Activated CD4-positive, alpha-beta T cell treated with anti-CD3 and anti-CD28 coated beads, Interleukin-2, Interleukin-4, amounts not matched to agents 100 ng/mL and 50 ng/mL, durations not matched to agents 16 hours and 8 hours (primary cell): ENCODE results near the gene CCDC171.

Experiments
- DNase-seq: peaks from one replicate; pipeline ENCODE4 v3.0.0-alpha.2; 2020; ENCODE audit warnings: low spot score

CCDC171 gene

DNA sequence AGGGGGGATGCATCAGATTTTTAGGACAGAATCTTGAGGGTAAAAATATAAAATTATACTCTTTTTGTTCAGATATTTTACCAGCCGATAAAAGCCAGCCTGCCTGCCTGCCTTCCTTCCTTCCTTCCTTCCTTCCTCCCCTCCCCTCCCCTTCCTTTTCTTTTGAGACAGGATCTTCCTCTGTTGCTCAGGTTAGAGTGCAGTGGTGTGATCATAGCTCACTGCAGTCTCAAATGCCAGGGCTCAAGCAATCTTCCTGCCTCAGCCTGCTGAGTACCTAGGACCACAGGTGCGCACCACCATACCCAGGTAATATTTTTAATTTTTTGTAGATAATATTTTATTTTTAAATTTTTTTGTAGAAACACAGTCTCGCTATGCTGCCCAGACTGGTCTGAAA is 330.0 kb downstream of the CCDC171 start:
- DNase-seq: no peak

DNA sequence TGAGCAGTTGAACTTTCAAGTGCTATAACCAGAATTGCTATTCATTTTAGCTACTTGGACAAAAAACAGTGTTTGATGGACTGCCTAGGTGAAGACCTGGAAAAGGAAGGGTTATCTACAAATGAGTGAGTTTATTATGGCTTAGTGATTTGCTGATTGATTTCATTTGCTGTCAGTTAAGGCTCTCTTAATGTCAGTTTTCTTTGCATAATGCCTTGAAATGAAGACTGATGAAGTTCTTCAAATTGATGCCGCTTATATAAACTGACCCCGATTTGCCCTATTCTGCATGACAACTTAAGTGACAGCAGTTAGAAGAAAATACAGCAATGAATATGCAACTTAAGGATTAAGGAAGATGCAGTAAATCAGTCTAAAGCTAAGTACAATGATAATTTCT is 332.6 kb downstream of the CCDC171 start:
- no peak for DNase-seq

DNA sequence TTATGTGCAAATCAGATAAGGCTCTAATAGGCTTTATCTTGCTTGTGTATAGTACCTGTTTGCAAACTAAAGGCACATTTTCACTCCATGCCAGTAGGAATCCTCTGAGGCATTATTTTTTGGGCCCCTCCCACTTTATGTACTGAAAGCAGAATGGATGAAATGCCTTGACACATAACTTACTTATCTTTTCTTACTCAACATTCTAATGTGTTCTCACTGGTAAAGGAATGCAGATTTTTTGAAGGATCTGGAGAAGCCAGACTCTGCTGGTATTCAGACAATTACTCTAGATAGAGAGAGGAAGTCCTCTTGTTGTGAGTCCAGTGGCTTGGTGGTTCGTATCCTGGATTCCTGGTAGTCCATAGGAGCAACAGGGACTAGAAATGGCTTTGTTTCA is 336.7 kb downstream of the CCDC171 start:
- DNase-seq: no peak

DNA sequence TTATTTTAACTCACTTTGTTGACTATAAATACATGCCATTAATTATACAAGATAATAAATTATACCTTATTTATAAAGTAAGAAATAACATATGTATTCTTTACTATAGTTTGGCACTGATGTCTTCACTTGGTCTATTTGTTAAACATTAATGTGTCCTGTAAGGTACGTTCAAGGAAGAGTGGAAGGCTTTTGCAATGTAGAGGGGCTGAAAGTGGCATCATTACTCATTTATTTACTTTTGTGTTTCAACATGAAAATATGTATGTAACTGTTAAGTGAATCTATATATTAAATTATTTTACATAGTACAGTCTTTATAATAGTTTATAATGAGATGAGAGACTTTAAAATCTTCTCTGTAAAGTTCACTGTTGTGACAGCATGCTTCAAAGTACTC is 348.7 kb downstream of the CCDC171 start:
- no peak for DNase-seq

DNA sequence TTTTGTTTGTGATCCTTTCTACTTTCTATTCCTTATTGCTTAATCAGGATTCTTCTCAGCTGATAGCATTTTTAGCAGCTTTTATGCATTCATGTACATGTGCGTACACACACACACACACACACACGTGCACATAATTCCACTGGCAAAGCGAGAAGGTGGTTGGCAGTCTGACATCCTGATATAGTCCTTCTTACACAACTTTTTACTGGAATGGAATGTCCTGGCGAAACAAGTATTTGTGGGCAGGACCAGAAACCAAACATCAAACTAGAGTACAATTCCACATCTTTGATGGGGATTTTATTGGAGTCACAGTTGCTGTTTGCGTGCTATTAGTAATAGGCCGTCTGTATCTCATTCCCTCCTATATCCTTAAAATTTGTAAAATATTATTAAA is 356.5 kb downstream of the CCDC171 start:
- DNase-seq: no peak

DNA sequence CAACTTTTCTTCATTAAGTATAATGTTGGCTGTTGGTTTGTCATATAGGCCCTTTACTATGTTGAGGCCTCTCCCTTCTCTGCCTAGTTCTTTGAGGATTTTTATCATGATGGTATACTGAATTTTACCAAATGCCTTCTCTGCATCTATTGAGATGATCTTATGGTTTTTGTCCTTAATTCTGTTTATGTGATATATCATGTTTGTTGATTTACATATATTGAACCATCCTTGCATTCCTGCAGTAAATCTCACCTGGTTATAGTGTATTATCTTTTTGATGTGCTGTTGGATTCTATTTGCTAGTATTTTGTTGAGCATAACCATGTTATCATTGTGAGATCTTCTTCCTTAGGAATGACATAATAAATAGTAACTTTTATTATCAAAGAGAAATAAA is 362.9 kb downstream of the CCDC171 start:
- no peak for DNase-seq

DNA sequence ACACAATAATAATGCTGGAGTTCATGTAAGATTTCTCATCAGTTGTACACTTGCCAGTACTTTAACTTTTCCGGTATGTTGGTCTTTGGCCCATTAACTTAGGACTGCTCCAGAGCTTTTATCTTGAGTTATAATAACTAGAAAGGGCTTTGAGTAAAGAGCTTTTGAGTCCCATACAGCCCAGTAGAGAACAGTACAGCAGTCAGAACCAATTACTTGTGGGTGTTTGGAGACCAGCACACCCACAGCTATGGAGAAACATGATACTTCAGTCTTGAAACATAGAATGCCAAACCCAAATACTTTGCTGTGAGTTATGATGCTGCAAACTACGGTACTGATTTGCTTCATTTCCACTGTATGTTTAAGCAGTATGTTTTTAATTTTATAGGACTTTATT is 374.3 kb downstream of the CCDC171 start:
- DNase-seq: no peak

DNA sequence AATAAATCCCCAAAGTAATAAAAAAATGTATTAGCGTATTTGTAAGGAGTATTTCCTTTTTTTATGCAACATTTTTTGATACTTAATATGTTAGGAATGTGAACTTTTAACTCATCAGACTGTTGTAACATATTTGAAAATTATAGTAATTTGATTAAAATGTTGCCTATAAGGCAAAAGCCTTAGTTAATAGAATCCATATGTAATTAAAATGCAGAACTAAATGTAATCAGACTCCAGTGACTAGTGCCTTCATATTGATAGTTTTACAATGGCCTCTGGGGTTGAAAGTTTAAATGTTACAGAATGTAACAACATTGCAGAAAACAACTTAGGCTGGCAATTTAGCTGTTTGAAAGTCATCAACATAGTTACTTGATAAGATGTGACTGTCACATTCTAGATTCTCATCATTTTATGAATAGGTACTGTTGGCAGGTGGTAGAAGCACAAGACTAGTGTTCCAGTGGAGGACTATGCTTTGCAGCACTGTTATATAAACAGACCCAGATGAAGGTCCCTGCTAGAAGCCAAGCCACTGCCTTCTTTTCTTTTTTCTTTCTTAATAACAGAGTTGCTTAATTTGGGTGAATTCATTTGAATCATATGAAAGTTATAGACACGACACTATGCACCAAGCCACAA is 382.9 kb downstream of the CCDC171 start:
- DNase-seq: no peak

DNA sequence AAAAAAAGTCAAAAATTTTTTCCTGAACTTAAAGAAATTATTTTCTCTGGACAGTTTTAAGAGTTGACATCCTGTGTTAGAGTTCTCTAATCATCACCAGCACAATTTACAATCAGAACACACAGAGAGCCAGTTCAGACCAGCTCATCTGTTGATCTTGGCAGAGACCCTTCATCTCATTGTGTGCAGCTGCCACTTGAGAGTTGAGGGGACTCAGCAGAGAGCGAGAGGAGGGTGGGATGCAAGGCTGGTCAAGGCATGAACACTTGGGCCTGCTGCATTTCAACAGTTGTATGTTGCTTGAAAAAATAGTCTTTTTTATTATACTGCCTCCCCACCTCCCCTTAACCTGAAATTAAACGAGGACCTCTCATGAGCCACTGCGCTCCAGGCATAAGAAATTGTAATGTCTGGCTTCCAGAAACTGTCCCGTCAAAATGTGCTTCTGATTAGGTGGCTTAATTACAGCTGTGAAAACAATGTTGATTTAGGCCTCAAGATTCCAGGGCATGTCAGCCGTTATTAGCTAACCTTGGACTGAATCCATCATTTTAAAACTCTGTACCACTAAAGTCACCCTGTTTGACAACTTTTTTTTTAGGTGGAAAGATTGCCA is 383.6 kb downstream of the CCDC171 start:
- DNase-seq: no peak

DNA sequence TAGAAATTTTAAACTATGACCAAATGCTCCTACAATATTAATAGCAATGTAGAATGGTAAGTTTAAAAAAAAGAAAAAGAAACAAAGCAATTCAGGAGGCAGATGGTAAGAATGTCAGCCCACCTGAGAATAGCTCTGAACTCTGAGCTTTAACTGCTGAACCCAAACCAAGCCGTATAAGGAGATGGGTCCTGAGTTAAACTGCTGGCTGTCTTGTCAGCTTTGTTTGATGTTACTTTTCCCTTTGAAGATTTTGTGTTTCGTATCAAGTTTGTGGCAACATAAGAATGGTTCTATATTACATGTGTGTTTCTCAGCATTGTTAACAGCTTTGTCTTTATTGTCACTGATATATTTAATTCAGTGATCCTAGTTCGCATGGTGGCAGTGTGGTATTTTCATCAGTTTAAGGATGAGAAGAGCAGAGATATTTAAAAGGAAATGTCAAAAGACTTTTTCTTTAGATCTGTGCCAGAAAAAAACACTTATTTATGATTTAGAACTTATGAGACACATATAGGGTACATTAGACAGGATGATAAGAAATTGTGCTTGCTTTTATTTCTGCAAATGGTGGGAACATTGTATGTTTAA is 390.1 kb downstream of the CCDC171 start:
- DNase-seq: no peak

DNA sequence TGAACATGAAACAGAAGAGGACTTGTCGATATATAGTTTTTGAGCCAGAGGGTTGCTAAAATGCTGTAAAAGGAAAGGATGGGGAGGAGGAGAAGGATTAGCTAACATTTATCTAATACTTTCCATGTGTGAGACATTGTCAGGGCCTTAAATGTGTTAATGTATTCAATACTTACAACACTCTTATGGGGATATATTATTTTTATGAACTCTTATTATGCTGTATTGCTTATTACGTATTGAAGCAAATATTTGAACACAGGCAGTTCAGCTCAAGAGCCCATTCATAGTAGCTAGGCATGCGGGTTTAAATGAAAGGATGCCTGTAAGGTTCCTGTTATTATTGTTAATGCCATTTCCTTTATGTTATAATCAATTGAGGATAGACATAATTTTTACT is 391.5 kb downstream of the CCDC171 start:
- no peak for DNase-seq

DNA sequence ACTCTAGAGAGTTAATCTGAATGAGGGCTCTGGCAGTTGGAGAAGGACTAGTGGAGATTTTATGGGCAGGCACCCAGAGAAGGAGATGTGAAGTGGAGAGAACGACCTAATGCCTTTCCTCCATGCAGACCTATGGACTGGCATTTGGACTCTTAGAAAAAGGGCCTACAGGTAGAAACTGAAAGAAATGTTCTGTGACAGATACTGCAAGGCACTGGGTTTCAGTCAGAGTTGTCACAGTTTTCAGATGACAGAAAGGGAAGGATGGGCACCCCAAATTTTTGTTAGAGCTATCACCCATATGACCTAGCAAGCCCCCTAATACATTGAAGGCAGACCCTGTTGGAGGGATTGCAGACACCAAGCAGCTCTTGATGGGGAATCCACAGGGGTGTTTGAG is 406.8 kb downstream of the CCDC171 start:
- no peak for DNase-seq

DNA sequence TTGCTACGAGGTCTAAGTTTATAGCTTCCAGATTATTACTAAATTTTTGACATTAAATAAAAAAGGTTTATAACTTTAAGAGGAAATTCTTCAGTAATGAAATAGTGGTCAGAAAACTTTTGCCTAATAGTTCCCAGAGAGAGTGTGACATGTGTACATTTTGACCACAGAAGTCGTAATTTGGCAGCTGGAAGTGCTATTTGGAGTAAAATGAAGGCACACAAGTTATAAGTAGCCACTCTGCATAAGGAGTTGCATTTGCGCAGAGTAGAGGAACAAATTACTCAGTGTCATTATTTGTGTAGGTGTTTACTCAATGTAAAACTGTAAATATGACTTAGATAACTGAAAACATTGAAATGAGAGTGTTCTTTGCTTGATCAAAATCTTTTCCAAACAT is 408.4 kb downstream of the CCDC171 start:
- DNase-seq: no peak

DNA sequence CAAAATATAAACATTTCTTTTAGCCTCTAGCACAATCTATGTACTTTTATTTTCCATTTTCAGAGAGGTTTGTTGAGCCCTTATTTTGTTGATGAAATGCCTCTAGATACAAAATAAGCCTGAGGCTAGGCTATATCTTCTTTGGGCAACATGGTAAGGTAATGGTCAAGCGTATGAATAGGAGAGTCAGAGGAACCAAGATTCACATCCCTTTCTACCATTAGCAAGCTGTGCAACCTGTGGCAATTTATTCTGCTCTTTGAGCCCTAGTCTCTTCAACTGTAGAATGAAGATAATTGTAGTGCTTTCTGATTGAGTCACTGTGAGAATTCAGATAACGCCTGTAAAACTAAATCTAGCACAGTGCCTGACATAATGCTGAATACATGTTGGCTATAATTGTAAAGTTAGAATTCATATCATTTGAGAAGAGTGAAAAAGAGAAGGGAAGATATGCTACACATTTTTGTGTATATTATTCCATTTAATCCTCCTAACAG is 412.5 kb downstream of the CCDC171 start:
- no peak for DNase-seq

DNA sequence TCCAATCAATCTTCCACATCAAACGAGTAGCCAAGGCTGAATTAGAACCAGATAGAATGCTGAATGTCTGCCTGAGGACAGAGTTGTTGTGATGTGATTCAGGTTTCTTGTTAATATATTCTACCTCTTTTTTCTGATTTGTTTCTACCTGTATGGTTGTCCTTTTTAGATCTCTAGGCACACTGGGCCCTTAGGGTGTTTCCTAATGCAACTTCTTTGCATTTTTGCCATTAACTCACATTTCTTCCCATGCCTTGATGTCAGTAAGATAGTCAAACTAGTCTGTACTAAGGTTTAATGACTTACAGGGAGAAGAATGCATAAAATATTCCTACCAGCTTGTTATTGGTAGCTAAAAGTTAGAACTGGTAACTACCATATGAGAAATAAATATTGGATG is 413.6 kb downstream of the CCDC171 start:
- DNase-seq: no peak

DNA sequence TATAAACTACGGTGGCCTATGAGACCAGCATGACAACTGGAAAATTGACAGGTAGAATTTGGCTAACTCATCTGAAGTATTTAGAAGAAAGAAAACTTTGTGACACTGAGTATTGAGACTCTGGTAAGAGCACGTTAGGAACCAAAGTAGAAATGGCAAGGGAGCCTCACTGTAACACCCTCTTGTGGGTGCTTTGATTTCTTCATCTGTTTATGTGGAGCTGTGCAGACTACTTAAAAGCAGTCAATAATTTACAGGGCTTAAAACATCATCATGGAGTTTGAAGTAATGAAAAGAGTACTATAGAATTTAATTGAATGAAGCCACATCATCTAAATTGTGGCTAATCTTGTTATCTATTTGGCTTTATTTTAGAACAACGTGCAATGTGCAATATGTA is 414.2 kb downstream of the CCDC171 start:
- no peak for DNase-seq

DNA sequence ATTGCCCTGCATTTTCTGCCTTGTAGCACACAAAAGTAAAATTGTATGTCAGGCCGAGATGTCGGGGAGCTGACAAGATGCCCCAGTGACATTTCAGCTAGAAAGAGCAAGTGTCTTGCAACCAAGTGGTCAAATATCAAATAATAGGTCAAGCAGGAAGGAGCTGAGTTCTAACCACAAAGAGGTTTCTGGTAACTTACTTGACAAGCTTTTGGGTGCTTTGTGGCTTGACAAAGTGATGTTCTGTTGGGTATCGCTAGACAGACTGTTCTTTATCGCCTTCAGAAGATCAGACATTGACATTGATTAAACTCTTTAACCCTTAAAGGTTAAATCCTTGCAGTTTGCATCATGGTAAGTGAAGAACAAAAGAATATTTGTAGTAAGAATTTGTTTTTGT is 419.9 kb downstream of the CCDC171 start:
- no peak for DNase-seq

DNA sequence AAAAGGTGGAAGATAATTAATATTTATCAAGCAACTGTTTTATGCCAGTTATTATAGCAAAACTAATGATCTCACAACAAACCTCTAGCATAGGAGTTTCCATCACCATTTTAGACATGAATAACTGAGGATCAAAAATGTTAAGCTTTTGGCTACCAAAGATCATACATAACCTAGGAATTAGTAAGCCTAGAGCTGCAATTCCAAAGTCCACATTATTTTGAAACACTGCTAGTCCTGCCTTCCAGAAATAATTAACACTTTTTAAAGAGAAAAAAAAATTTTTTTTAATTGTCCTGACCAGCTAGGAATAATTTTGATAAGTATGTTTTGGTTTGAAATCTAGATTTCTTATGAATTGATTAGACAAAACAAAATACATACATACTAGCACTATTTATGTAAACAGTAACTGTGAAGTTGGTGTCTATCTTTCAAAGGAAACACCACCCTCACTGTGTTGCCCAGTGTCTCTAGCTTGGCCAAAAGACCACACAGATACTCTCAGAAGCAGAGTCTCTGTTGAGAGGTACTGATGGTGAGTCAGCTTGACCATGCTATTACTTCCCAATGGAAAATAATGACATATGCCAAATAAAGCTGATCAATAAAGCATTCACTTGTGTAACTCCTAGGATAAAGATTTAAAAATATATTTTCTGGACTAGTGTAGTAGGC is 422.4 kb downstream of the CCDC171 start:
- DNase-seq: no peak

DNA sequence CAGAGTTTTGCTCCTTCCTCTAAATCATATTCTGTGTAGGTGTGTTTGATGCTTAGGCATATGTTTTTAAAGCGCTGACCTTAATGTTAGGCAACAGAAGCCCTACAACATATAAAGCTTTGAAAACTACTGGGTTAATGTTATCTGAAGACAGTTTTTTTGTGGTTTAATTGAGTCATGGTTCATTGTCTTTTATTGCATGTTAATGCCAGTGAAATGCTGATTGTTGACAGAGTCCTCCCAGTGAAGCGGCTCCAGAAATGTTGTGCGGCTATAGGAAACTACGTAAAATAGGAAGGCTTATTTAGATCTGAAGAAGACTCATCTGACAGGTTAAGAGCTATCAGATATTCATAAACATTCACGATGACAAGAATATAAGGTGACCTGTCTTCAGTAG is 424.6 kb downstream of the CCDC171 start:
- DNase-seq: no peak

DNA sequence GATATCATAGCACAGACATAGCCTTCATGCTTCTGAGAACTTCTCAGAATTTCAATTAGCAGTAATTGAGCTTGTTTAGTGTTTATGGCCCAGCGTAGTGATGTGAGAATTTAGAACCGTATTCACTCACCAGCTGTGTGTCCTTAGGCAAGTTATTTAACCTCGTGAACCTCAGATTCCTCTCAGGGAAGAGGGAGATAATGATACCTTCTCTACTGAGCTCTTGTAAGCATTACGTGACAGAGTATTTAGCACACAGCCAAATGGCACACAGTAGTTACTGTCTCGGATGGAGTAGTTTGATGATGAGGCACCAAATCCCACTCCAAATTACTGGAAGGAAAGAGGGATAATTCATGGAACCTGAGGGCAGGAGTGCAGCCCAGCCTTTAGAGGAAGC is 429.3 kb downstream of the CCDC171 start:
- no peak for DNase-seq

DNA sequence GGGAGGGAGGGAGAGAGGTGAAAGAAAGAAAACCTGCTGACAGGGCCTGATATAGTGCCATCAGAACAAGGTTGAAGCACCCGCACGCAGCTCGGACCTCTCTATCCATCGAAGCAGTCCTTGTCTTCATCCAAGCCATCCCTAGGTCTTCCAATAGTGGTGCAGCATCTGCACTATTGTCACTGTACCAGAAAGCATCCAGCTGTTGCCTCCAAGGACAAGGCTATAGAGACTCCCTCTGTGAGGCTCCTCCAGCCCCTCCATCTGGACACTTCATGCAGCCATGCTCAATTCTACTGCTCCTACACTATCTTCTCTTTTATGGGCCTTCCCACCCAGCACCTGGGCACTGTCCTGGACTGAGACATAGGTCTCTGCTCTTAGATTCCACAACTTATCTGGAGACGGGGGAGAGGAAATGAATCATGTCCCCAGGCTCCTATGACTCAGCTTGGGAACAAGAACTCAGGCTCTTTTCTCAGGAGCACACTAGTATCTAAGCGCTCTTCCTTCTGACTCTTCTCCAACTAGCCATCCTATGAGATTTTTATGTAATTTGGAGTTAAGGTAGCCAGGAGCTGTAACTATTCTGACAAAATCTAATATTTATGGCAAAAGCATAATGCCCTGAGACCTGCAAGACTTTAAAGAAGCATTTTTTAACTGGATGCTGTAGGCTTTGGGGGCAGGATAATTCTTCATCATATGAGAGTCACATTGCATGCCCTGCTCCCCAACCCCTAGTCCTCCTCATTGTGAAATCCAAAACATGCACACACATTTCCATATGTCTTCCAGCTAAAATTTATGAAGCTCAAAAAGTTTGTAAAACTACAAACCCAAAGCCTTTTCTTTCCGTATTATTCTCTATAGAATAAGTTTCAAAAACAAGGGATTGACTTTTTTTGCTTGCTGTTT is 446.8 kb downstream of the CCDC171 start:
- no peak for DNase-seq

DNA sequence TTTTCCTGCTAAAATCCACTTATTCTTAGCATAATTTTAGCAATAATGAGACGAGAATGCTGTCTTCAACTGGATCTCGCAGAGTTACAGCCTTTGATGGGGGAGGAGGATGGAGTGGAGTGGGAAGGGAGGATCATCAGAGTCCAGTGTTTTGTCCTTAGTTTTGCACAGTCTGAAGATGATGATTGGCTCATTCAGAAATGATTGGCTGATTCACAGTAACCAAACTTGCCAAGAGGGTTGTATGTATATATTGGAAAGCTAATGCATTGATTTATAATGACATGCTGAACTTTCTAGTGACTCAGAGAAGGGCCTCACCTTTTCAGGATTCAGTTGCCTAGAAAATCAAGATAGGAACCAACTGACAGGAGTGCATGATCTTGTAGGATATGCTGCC is 448.0 kb downstream of the CCDC171 start:
- DNase-seq: no peak
